HepG2 (cell line): ENCODE results near the gene ARHGAP15. TPM values are rescaled to one million over a fixed set of nuclear protein-coding genes. Genes with fewer than 3 reads are reported as not detected.

ENCODE experiments used
- ATAC-seq: fragments of 200-7000 bp; cut with Tn5 transposase; 3 replicates; pipeline ENCODE4 v1.9.1; 2020; ENCODE audit warnings: mild to moderate bottlenecking, moderate library complexity
- BruUV-seq: library from RNA; stranded (reverse); fragments of 400-500 nt; replicated peaks from 2 replicates; lab custom pipeline; 2021; lab: Mats Ljungman, UMichigan
- CTCF ChIA-PET: fragments of 300-600 bp; formaldehyde crosslinking; extraction: SDS; loops from one replicate; lab custom pipeline; 2021; ENCODE audit warnings: low total read pairs, inconsistent platforms, low intra/inter-chr PET ratio; lab: Yijun Ruan, JAX
- POLR2A ChIA-PET: fragments of 350-600 bp; sonication (Branson Sonifier 250); formaldehyde crosslinking; loops from one replicate; lab custom pipeline; 2020; ENCODE audit warnings: antibody characterized with exemption, inconsistent platforms; lab: Yijun Ruan, JAX
- DNase-seq: peaks from one replicate; pipeline ENCODE4 v3.0.0-alpha.2; 2015; ENCODE audit warnings: low spot score
- FAIRE-seq: peaks from 3 replicates; lab custom pipeline; 2011; peaks lifted over from hg19 to GRCh38; lab: Jason Lieb, UNC
- H2AFZ ChIP-seq: one replicate; pipeline ENCODE4 v1.6.1; 2011; ENCODE audit warnings: low read length, inconsistent platforms
- H3K27ac ChIP-seq: fragments of 300-600 bp; 3 replicates; pipeline ENCODE4 v1.8.0; 2011; ENCODE audit warnings: mixed run types, mild to moderate bottlenecking, mixed read lengths, low read length, inconsistent platforms; ENCODE audit not compliant: insufficient read depth; ENCODE audit errors: extremely low read length
- H3K27me3 ChIP-seq, 2 experiments: fragments of 200-600 bp in 1 of 2; 2 replicates in 1 of 2; 3 replicates in 1 of 2; pipeline versions ENCODE4 v1.6.0 to v1.8.0; 2011; ENCODE audit warnings: low read length in 2 of 2, mild to moderate bottlenecking in 2 of 2, moderate library complexity in 2 of 2, inconsistent platforms in 1 of 2; ENCODE audit not compliant: insufficient read depth in 2 of 2, control insufficient read depth in 1 of 2
- H3K36me3 ChIP-seq, 2 experiments: fragments of 200-600 bp in 1 of 2; replicated peaks in 1 of 2; 2 replicates in 1 of 2; 3 replicates in 1 of 2; pipeline versions ENCODE4 v1.5.1 to v1.8.0; 2011; ENCODE audit warnings: low read length in 2 of 2, inconsistent platforms in 1 of 2; ENCODE audit not compliant: insufficient read depth in 2 of 2, control insufficient read depth in 1 of 2
- H3K4me1 ChIP-seq: 2 replicates; pipeline ENCODE4 v1.5.1; 2012; ENCODE audit warnings: low read length, inconsistent platforms; ENCODE audit not compliant: insufficient read depth
- H3K4me2 ChIP-seq: 2 replicates; pipeline ENCODE4 v1.6.0; 2011; ENCODE audit warnings: low read depth, low read length, inconsistent platforms
- H3K4me3 ChIP-seq, 3 experiments: fragments of 200-600 bp in 1 of 3; sonication (generic), shearing (Covaris generic) in 1 of 3; replicated peaks in 1 of 3; 2 replicates each; pipeline ENCODE4 v1.5.1; 2011 to 2016; ENCODE audit warnings: low read length in 3 of 3, inconsistent platforms in 2 of 3, low read depth in 2 of 3, mild to moderate bottlenecking in 2 of 3, control low read depth in 1 of 3, mixed read lengths in 1 of 3; ENCODE audit not compliant: insufficient read depth in 1 of 3
- H3K79me2 ChIP-seq: one replicate; pipeline ENCODE4 v1.6.1; 2011; ENCODE audit warnings: low read length, inconsistent platforms; ENCODE audit not compliant: insufficient read depth
- H3K9ac ChIP-seq: 2 replicates; pipeline ENCODE4 v1.6.0; 2011; ENCODE audit warnings: mild to moderate bottlenecking, low read depth, low read length, inconsistent platforms; ENCODE audit not compliant: insufficient read depth
- H3K9me3 ChIP-seq: 2 replicates; pipeline ENCODE4 v1.5.1; 2012; ENCODE audit warnings: mild to moderate bottlenecking, low read length
- H4K20me1 ChIP-seq: 2 replicates; pipeline ENCODE4 v1.6.0; 2011; ENCODE audit warnings: inconsistent platforms, mild to moderate bottlenecking, low read length, moderate library complexity; ENCODE audit not compliant: insufficient read depth
- AHR ChIP-seq: IDR thresholded peaks from 2 replicates; pipeline ENCODE4 v1.6.1; 2018; ENCODE audit warnings: missing genetic modification reagents, missing compliant biosample characterization
- CEBPG ChIP-seq: IDR thresholded peaks from 2 replicates; pipeline ENCODE4 v1.6.1; 2016
- FLYWCH1 ChIP-seq: sonication (generic); formaldehyde crosslinking; IDR thresholded peaks from 2 replicates; pipeline ENCODE4 v1.8.1; 2023; ENCODE audit warnings: mild to moderate bottlenecking, missing genetic modification reagents
- KDM5B ChIP-seq: sonication (generic); formaldehyde crosslinking; IDR thresholded peaks from 2 replicates; pipeline ENCODE4 v1.4.0; 2020; ENCODE audit warnings: missing genetic modification reagents, mild to moderate bottlenecking, borderline replicate concordance
- MTA3 ChIP-seq: sonication (generic); formaldehyde crosslinking; IDR thresholded peaks from 2 replicates; pipeline ENCODE4 v1.4.0; 2020; ENCODE audit warnings: missing genetic modification reagents
- NFKBIZ ChIP-seq: IDR thresholded peaks from 2 replicates; pipeline ENCODE4 v1.6.1; 2018; ENCODE audit warnings: missing genetic modification reagents, missing compliant biosample characterization
- SATB2 ChIP-seq: sonication (generic); formaldehyde crosslinking; IDR thresholded peaks from 2 replicates; pipeline ENCODE4 v1.5.0; 2020; ENCODE audit warnings: missing genetic modification reagents
- SIN3A ChIP-seq: IDR thresholded peaks from 2 replicates; pipeline ENCODE4 v1.6.1; 2011; ENCODE audit warnings: low read depth, mild to moderate bottlenecking, control low read depth, low read length, borderline replicate concordance
- ZBTB34 ChIP-seq: sonication (generic); formaldehyde crosslinking; IDR thresholded peaks from 2 replicates; pipeline ENCODE4 v1.8.0; 2022; ENCODE audit warnings: mild to moderate bottlenecking, missing genetic modification reagents
- WGBS: methylation state at CpG from one replicate; pipeline ENCODE4 v1.1.6; 2017; ENCODE audit warnings: low lambda C conversion rate; 5-methylcytosine and 5-hydroxymethylcytosine counted together
- in situ Hi-C: cut with HindIII; loops from 2 replicates; pipeline ENCODE4 v1.10.0; 2017; ENCODE audit warnings: low pct_unique_long_range_greater_than_20kb; ENCODE audit not compliant: extremely low pct_ligation_motif_present
- intact Hi-C: fragments of 100-400 bp; cut with micrococcal nuclease; formaldehyde crosslinking; loops from one replicate; pipeline ENCODE4 v1.10.0; 2022; ENCODE audit not compliant: unreplicated experiment
- polyA plus RNA-seq, 8 experiments: library from polyadenylated mRNA; depleted of rRNA in 3 of 8; stranded (reverse) in 7 of 8; unstranded in 1 of 8; fragments of >200 nt; fragmentation: Illumina TruSeq in 4 of 8; extraction: Trizol in 4 of 8; gene quantifications; 2 replicates each; pipeline versions ENCODE4 v1.2.1 to v1.2.3, GENCODE V29; 2011 to 2016; ENCODE audit warnings: low read depth in 4 of 8, missing spikeins in 1 of 8, mixed read lengths in 1 of 8; ENCODE audit not compliant: insufficient read depth in 1 of 8
- total RNA-seq, 5 experiments: library from RNA; depleted of rRNA; stranded (reverse); fragments of >200 nt; fragmentation: Illumina TruSeq; extraction: Trizol; gene quantifications; 2 replicates each; pipeline ENCODE4 v1.2.3, GENCODE V29; 2016; ENCODE audit warnings: low read depth in 1 of 5
- TF ChIP-seq, protein P1 (sequence below): IDR thresholded peaks from 2 replicates; pipeline ENCODE4 v1.6.1; 2012; ENCODE audit warnings: low read length, improper control_type of control experiment
- TF ChIP-seq, protein P2 (sequence below): sonication (generic); IDR thresholded peaks from 2 replicates; pipeline ENCODE4 v1.6.1; 2016; ENCODE audit warnings: low read depth, borderline replicate concordance

ARHGAP15 gene
- total and polyA plus RNA-seq, 2 of the 13 experiments (the other 11 are each of a cell fraction or from before 2014, with no cell fraction given), result 0.04 TPM; not detected in 1

- TF ChIP-seq, protein P1, sequence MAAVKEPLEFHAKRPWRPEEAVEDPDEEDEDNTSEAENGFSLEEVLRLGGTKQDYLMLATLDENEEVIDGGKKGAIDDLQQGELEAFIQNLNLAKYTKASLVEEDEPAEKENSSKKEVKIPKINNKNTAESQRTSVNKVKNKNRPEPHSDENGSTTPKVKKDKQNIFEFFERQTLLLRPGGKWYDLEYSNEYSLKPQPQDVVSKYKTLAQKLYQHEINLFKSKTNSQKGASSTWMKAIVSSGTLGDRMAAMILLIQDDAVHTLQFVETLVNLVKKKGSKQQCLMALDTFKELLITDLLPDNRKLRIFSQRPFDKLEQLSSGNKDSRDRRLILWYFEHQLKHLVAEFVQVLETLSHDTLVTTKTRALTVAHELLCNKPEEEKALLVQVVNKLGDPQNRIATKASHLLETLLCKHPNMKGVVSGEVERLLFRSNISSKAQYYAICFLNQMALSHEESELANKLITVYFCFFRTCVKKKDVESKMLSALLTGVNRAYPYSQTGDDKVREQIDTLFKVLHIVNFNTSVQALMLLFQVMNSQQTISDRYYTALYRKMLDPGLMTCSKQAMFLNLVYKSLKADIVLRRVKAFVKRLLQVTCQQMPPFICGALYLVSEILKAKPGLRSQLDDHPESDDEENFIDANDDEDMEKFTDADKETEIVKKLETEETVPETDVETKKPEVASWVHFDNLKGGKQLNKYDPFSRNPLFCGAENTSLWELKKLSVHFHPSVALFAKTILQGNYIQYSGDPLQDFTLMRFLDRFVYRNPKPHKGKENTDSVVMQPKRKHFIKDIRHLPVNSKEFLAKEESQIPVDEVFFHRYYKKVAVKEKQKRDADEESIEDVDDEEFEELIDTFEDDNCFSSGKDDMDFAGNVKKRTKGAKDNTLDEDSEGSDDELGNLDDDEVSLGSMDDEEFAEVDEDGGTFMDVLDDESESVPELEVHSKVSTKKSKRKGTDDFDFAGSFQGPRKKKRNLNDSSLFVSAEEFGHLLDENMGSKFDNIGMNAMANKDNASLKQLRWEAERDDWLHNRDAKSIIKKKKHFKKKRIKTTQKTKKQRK, result no peak
- TF ChIP-seq MTA3 (CRISPR knock-in tag) (no peak), SIN3A (no peak), ZBTB34 (CRISPR knock-in tag) (no peak), CEBPG (CRISPR knock-in tag) (no peak), NFKBIZ (CRISPR knock-in tag) (no peak), SATB2 (CRISPR knock-in tag) (no peak), AHR (no peak), FLYWCH1 (no peak), KDM5B (CRISPR knock-in tag) (no peak)
- TF ChIP-seq, protein P2, sequence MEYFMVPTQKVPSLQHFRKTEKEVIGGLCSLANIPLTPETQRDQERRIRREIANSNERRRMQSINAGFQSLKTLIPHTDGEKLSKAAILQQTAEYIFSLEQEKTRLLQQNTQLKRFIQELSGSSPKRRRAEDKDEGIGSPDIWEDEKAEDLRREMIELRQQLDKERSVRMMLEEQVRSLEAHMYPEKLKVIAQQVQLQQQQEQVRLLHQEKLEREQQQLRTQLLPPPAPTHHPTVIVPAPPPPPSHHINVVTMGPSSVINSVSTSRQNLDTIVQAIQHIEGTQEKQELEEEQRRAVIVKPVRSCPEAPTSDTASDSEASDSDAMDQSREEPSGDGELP, result no peak
- TF ChIP-seq, all 625 proteins: peak for 0
- Histone ChIP-seq H3K9ac (no peak overlapping the region), H3K4me1 (no peaks in the 10 kb centered on the region), H3K4me2 (no peak overlapping the region), H3K79me2 (no peaks in the 10 kb centered on the region), H3K9me3 (no peaks in the 10 kb centered on the region), H2AFZ (no peak overlapping the region), H3K4me3 (no peak overlapping the region), H4K20me1 (no peaks in the 10 kb centered on the region), H3K27me3 (no peaks in the 10 kb centered on the region), H3K27ac (no peak overlapping the region), H3K36me3 (no peaks in the 10 kb centered on the region)
- WGBS, result 43% methylated on average over 2 of the region's 2 CpGs
- no peak for DNase-seq
- no peak for FAIRE-seq
- ChIA-PET POLR2A (no interaction called here), CTCF (no interaction called here)
- ATAC-seq, result no peak
- in situ Hi-C loops (no loop called here), intact Hi-C loops (no loop called here)
- BruUV-seq, result no TSS peak
Observed at GRCh38 chr2:143133783-143134182, 4.6 kb downstream of the ARHGAP15 start.
